Common myeloid progenitor, CD34-positive (primary cell): Measurements from ENCODE around the gene OXCT1.
"Not testable (repeated sequence)": the region's sequence is repeated elsewhere in the genome, so short reads cannot be mapped to it uniquely, and the experiment has no call there.

Source experiments
- CTCF ChIA-PET: fragments of 350-600 bp; sonication (Branson Sonifier 250); formaldehyde crosslinking; loops from one replicate; lab custom pipeline; 2021; ENCODE audit warnings: antibody characterized with exemption; lab: Charles Lee
- POLR2A ChIA-PET: fragments of 350-600 bp; sonication (Branson Sonifier 250); formaldehyde crosslinking; loops from one replicate; lab custom pipeline; 2021; ENCODE audit warnings: antibody characterized with exemption; lab: Charles Lee
- DNase-seq, 3 donors: peaks; one replicate each; pipeline versions ENCODE4 v3.0.0 to v3.0.0-alpha.2; 2013
- H3K27ac ChIP-seq, 2 experiments: 1 replicate in 1 of 2; 2 replicates in 1 of 2; pipeline ENCODE4 v1.7.0; 2013; ENCODE audit warnings: inconsistent platforms in 2 of 2, low read length in 2 of 2, mild to moderate bottlenecking in 2 of 2, low read depth in 1 of 2, moderate library complexity in 1 of 2; ENCODE audit not compliant: severe bottlenecking in 2 of 2, insufficient read depth in 1 of 2, poor library complexity in 1 of 2
- H3K27me3 ChIP-seq, 5 experiments: replicated peaks in 2 of 5; 1 replicate in 3 of 5; 2 replicates in 2 of 5; pipeline versions ENCODE4 v1.6.1 to v1.7.0; 2013; ENCODE audit warnings: low read length in 4 of 5, mild to moderate bottlenecking in 2 of 5, moderate library complexity in 2 of 5, inconsistent platforms in 1 of 5; ENCODE audit not compliant: insufficient read depth in 5 of 5, control insufficient read depth in 4 of 5
- H3K36me3 ChIP-seq, 4 experiments: 1 replicate in 2 of 4; 2 replicates in 2 of 4; pipeline versions ENCODE4 v1.6.1 to v1.7.0; 2013; ENCODE audit warnings: low read length in 3 of 4, control low read depth in 1 of 4, mild to moderate bottlenecking in 1 of 4; ENCODE audit not compliant: control insufficient read depth in 4 of 4, insufficient read depth in 4 of 4
- H3K4me1 ChIP-seq, 4 experiments: 1 replicate in 3 of 4; 2 replicates in 1 of 4; pipeline versions ENCODE4 v1.6.1 to v1.7.1; 2013; ENCODE audit warnings: low read length in 3 of 4, mild to moderate bottlenecking in 3 of 4, control low read depth in 1 of 4, inconsistent platforms in 1 of 4, moderate library complexity in 1 of 4; ENCODE audit not compliant: control insufficient read depth in 4 of 4, insufficient read depth in 4 of 4; ENCODE audit errors: control extremely low read depth in 1 of 4
- H3K4me3 ChIP-seq, 7 experiments: 1 replicate in 4 of 7; 2 replicates in 3 of 7; pipeline versions ENCODE4 v1.5.1 to v1.7.0; 2013; ENCODE audit warnings: mild to moderate bottlenecking in 7 of 7, low read length in 6 of 7, moderate library complexity in 6 of 7, inconsistent platforms in 2 of 7, low read depth in 2 of 7, control low read depth in 1 of 7; ENCODE audit not compliant: insufficient read depth in 4 of 7, control insufficient read depth in 1 of 7; ENCODE audit errors: extremely low read depth in 1 of 7
- H3K9me3 ChIP-seq, 5 experiments: 1 replicate in 4 of 5; 2 replicates in 1 of 5; pipeline versions ENCODE4 v1.6.1 to v1.7.1; 2013; ENCODE audit warnings: low read length in 4 of 5, mild to moderate bottlenecking in 2 of 5, inconsistent platforms in 1 of 5, low read depth in 1 of 5, moderate library complexity in 1 of 5; ENCODE audit not compliant: control insufficient read depth in 4 of 5, insufficient read depth in 2 of 5; ENCODE audit errors: control extremely low read depth in 1 of 5
- WGBS: methylation state at CpG from one replicate; pipeline ENCODE4 v1.1.5; 2013; ENCODE audit not compliant: insufficient coverage; 5-methylcytosine and 5-hydroxymethylcytosine counted together

The OXCT1 gene

GRCh38 chr5:41857989-41858388, 12.2 kb downstream of the OXCT1 start:
- Histone ChIP-seq H3K4me3 (no peak overlapping the region), H3K36me3 (peaks cover 5 to 44% (median 33%) of the 10 kb centered on the region in 4 experiments), H3K9me3 (no peaks in the 10 kb centered on the region), H3K27ac (no peak overlapping the region), H3K27me3 (no peaks in the 10 kb centered on the region), H3K4me1 (no peaks in the 10 kb centered on the region)
- ChIA-PET POLR2A (no interaction called here), CTCF (interaction anchor here (0.9 to 5.4 kb wide), 8 partner anchors 8 to 950 kb away, joined by 3 to 62 read pairs (median 6); partner anchors contain the start of gene FBXO4)
- 100% methylated on average over 1 of the region's 1 CpG for WGBS
- DNase-seq: no peak

- POLR2A ChIA-PET: interaction anchor here (1.1 kb wide), 1 partner anchor 47 kb away, joined by 3 read pairs; the partner anchor contains the start of gene RIMOC1
- Histone ChIP-seq H3K4me3 (no peak overlapping the region), H3K27me3 (no peaks in the 10 kb centered on the region), H3K4me1 (no peaks in the 10 kb centered on the region), H3K36me3 (peaks cover 5 to 54% (median 35%) of the 10 kb centered on the region in 4 experiments), H3K9me3 (no peaks in the 10 kb centered on the region), H3K27ac (no peak overlapping the region)
- WGBS: 48% methylated on average over 4 of the region's 5 CpGs
- CTCF ChIA-PET: interaction anchor here (0.8 to 5.4 kb wide), 21 partner anchors 9 to 951 kb away, joined by 3 to 62 read pairs (median 4); partner anchors contain the start of genes FBXO4 and RIMOC1
- DNase-seq: peak; percentile 74 to 88 (median 78)
Observed at GRCh38 chr5:41856644-41857491, 13.4 kb downstream of the OXCT1 start.

GRCh38 chr5:41852293-41852692, 17.9 kb downstream of the OXCT1 start:
- Histone ChIP-seq H3K9me3 (peaks cover 0 to 4% (median 0%) of the 10 kb centered on the region in 5 experiments), H3K27me3 (no peaks in the 10 kb centered on the region), H3K4me1 (no peaks in the 10 kb centered on the region), H3K36me3 (peaks cover 21 to 63% (median 46%) of the 10 kb centered on the region in 4 experiments), H3K4me3 (no peak overlapping the region), H3K27ac (no peak overlapping the region)
- ChIA-PET POLR2A (no interaction called here), CTCF (interaction anchor here (1.1 to 2.3 kb wide), 2 partner anchors 12 to 205 kb away, joined by 4 to 18 read pairs; no protein-coding TSS in a partner anchor)
- no CpG with 5 or more reads among the region's 2 CpGs for WGBS
- DNase-seq: no peak

GRCh38 chr5:41851116-41851515, 19.1 kb downstream of the OXCT1 start:
- peaks cover 0 to 4% (median 0%) of the 10 kb centered on the region in 5 experiments for H3K9me3 ChIP-seq
- H3K27me3 ChIP-seq: no peaks in the 10 kb centered on the region
- ChIA-PET POLR2A (no interaction called here), CTCF (no interaction called here)
- H3K4me1 ChIP-seq: no peaks in the 10 kb centered on the region
- WGBS: no CpG with 5 or more reads among the region's 1 CpG
- H3K4me3 ChIP-seq: no peak overlapping the region
- DNase-seq: no peak
- peaks cover 21 to 61% (median 44%) of the 10 kb centered on the region in 4 experiments for H3K36me3 ChIP-seq
- no peak overlapping the region for H3K27ac ChIP-seq

- WGBS: 86% methylated on average over 6 of the region's 6 CpGs
- no peaks in the 10 kb centered on the region for H3K4me1 ChIP-seq
- H3K27ac ChIP-seq: no peak overlapping the region
- H3K36me3 ChIP-seq: peaks cover 19 to 54% (median 35%) of the 10 kb centered on the region in 4 experiments
- H3K27me3 ChIP-seq: no peaks in the 10 kb centered on the region
- no peak overlapping the region for H3K4me3 ChIP-seq
- no peak for DNase-seq
- ChIA-PET POLR2A (no interaction called here), CTCF (no interaction called here)
- peaks cover 0 to 4% (median 0%) of the 10 kb centered on the region in 5 experiments for H3K9me3 ChIP-seq
Observed at GRCh38 chr5:41848983-41849382, 21.2 kb downstream of the OXCT1 start.

- H3K4me3 ChIP-seq, H3K27ac ChIP-seq, POLR2A ChIA-PET, H3K9me3 ChIP-seq, H3K4me1 ChIP-seq, H3K27me3 ChIP-seq, DNase-seq: not testable (repeated sequence)
- CTCF ChIA-PET: interaction anchor here (1.5 to 6.0 kb wide), 3 partner anchors 20 to 150 kb away, joined by 3 to 36 read pairs (median 4); no protein-coding TSS in a partner anchor
- WGBS: no CpG with 5 or more reads among the region's 1 CpG
- H3K36me3 ChIP-seq: peaks cover 14 to 35% (median 29%) of the 10 kb centered on the region in 4 experiments
Observed at GRCh38 chr5:41845751-41846150, 24.5 kb downstream of the OXCT1 start.

- POLR2A ChIA-PET: no interaction called here
- Histone ChIP-seq H3K4me3 (no peak overlapping the region), H3K9me3 (peaks cover 0 to 4% (median 0%) of the 10 kb centered on the region in 5 experiments), H3K36me3 (peaks cover 6 to 26% (median 20%) of the 10 kb centered on the region in 4 experiments), H3K27me3 (no peaks in the 10 kb centered on the region), H3K4me1 (no peaks in the 10 kb centered on the region), H3K27ac (no peak overlapping the region)
- WGBS: 96% methylated on average over 3 of the region's 3 CpGs
- CTCF ChIA-PET: interaction anchor here (1.1 to 6.0 kb wide), 11 partner anchors 10 to 575 kb away, joined by 3 to 36 read pairs (median 4); no protein-coding TSS in a partner anchor
- DNase-seq: no peak
Observed at GRCh38 chr5:41844502-41844901, 25.7 kb downstream of the OXCT1 start.
